ENCODE measurements around the gene EPN2.

DNA sequence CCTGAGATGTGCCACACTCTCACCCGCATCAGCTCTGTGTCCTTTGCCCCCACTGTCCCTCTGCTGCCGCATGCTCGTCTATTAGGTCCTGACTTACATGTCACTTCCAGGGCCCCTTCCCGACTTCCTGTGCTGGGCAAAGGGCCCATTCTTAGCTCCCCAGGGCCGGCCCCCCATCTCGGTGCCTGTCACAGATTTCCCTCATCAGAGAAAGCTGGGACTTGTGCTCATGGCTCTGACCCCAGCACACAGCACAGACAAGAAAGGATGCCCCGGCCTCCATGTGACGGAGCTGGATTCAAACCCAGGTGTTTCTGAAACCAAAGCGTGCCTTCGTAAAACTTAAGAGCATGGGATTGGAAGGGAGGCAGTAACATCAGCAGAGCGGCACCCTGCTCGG, 135.3 kb downstream of the EPN2 start:
- TF ChIP-seq, protein P1, sequence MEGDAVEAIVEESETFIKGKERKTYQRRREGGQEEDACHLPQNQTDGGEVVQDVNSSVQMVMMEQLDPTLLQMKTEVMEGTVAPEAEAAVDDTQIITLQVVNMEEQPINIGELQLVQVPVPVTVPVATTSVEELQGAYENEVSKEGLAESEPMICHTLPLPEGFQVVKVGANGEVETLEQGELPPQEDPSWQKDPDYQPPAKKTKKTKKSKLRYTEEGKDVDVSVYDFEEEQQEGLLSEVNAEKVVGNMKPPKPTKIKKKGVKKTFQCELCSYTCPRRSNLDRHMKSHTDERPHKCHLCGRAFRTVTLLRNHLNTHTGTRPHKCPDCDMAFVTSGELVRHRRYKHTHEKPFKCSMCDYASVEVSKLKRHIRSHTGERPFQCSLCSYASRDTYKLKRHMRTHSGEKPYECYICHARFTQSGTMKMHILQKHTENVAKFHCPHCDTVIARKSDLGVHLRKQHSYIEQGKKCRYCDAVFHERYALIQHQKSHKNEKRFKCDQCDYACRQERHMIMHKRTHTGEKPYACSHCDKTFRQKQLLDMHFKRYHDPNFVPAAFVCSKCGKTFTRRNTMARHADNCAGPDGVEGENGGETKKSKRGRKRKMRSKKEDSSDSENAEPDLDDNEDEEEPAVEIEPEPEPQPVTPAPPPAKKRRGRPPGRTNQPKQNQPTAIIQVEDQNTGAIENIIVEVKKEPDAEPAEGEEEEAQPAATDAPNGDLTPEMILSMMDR (optimal IDR thresholded peaks at IDR 0.05 in 1 of 3, IDR thresholded peaks at IDR 0.05 in 1 of 3, conservative IDR thresholded peaks at IDR 0.05 in 1 of 3; ENCODE audit: extremely low read depth in 1 of 3, insufficient read depth in 2 of 3, low read length in 3 of 3), result no peak
- TF ChIP-seq EZH2 (IDR thresholded peaks at IDR 0.05; ENCODE audit: low read length), result no peak

Data from keratinocyte (primary cell).